ENCODE measurements around the gene EMILIN1. TPM values are rescaled to one million over a fixed set of nuclear protein-coding genes. Genes with fewer than 3 reads are reported as not detected.

EMILIN1 gene
- total RNA-seq, 1 donor = 137 TPM

DNA sequence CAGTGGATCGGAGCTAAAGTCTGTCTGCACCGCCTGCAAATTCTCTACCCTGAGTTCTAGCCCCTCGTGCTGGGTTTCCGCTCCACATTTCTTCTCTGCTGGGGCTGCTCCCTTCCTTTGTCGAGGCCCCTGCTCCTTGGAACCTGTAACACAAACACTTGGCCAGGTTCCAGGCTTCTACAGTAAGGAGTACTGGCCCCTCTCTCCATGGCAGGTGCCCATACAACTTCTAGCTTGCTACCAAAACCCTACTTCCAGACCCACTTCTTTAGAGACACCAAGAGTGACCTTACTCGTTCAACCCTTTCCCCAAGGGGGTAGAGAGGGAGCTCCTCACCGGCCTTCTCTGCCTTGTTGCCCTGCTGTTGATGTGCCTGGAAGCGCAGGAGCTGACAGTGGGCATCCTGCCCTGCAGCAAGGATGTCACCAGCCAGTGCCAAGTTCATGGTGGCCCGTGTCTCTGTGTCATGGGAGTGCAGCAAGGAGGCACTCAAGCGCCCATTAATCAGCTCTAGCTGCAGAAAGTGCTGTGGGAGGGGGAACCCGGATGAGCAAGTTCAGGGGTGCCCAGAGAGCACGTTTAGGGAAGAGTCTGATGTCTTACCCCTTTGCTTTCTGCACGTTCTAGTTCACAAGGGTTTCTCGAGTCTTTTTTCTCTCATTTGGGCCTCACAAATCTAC, 54.9 kb downstream of the EMILIN1 start:
- peaks cover 32% of the 10 kb centered on the region for H3K36me3 ChIP-seq (ENCODE audit: insufficient read depth, low read length)
- no peak overlapping the region for H2AFZ ChIP-seq (ENCODE audit: low read length)
- H3K27ac ChIP-seq (ENCODE audit: low read depth, low read length) = peak overlapping the region; percentile 11
- no peak for TF ChIP-seq CTCF (IDR thresholded peaks at IDR 0.05; ENCODE audit: extremely low read depth, low read depth, low read length)
- no peaks in the 10 kb centered on the region for H3K27me3 ChIP-seq (ENCODE audit: insufficient read depth, low read length)
- no peak for DNase-seq (ENCODE audit: insufficient read length, low spot score, missing footprints)
- peaks cover 22% of the 10 kb centered on the region for H3K79me2 ChIP-seq (ENCODE audit: insufficient read depth, low read length)
- peak overlapping the region; percentile 88 for H3K4me2 ChIP-seq (ENCODE audit: insufficient read depth, low read length)
- H3K4me3 ChIP-seq (ENCODE audit: insufficient read depth, low read length) = peak overlapping the region; percentile 99
- H4K20me1 ChIP-seq (ENCODE audit: insufficient read depth, low read length) = peaks cover 26% of the 10 kb centered on the region
- peaks cover 8% of the 10 kb centered on the region for H3K4me1 ChIP-seq (ENCODE audit: insufficient read depth, low read length)
- no peaks in the 10 kb centered on the region for H3K9me3 ChIP-seq (ENCODE audit: low read depth, low read length)

DNA sequence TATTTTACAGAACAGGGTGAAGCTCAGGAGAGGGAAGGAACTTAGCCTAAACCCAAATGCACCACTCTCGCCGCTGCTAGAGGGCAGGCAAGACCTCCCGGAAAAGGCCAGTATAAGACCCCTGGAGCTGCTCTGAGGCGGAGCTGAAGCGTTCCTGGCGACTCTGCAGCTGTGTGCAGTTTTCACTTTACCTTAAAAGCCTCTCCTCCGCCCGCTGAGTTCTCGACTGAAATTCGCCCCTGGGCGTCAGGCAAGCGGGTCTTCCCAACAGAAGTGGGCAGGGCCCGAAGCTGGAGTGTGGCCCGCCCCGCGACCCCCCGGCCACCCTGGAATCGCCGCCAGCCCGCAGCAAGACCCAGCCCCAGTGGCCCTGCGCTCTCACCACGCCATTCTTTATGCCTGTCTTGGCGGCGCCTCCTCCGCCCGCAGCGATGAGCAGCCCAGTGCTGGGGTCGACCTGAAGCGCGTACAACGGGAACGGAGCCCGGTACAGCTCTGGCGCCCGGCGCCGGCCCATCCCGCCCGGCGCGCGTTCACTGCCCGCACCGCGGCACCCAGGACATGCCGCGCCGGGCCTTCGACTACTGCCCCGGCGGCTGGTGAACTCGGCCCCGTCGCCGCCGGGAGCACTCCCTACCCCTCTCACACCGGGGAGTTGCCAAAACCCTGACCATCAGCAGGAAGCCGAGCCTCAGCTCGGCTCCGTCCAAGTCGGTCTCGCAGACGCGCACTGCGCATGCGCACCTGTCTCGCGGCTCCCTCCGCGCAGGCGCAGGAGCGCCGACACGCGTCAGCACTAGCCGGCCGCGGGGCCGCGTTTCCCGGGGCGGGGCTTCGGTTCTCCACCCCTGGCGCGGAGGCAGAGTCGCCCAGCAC, 55.7 kb downstream of the EMILIN1 start, which contains the start of gene PREB:
PREB (minus strand) TSS at position 732 of the 876 bp plus-strand sequence; CDS start at position 517, 215 bp downstream.
- peaks cover 26% of the 10 kb centered on the region for H4K20me1 ChIP-seq (ENCODE audit: insufficient read depth, low read length)
- peak within 1 kb of the TSS; percentile 88 for H3K4me2 ChIP-seq (ENCODE audit: insufficient read depth, low read length)
- H3K4me1 ChIP-seq (ENCODE audit: insufficient read depth, low read length) = peaks cover 8% of the 10 kb centered on the region
- H3K9me3 ChIP-seq (ENCODE audit: low read depth, low read length) = no peaks in the 10 kb centered on the region
- H3K4me3 ChIP-seq (ENCODE audit: insufficient read depth, low read length) = peak within 1 kb of the TSS; percentile 99
- H2AFZ ChIP-seq (ENCODE audit: low read length) = peak within 1 kb of the TSS; percentile 89
- DNase-seq (ENCODE audit: insufficient read length, low spot score, missing footprints) = peak; percentile 100
- H3K36me3 ChIP-seq (ENCODE audit: insufficient read depth, low read length) = peaks cover 32% of the 10 kb centered on the region
- H3K27ac ChIP-seq (ENCODE audit: low read depth, low read length) = peak within 1 kb of the TSS; percentile 80
- peaks cover under 1% of the 10 kb centered on the region for H3K27me3 ChIP-seq (ENCODE audit: insufficient read depth, low read length)
- TF ChIP-seq CTCF (IDR thresholded peaks at IDR 0.05; ENCODE audit: extremely low read depth, low read depth, low read length) = peak; percentile 50
- peaks cover 22% of the 10 kb centered on the region for H3K79me2 ChIP-seq (ENCODE audit: insufficient read depth, low read length)

- H3K4me1 ChIP-seq (ENCODE audit: insufficient read depth, low read length) = peaks cover 8% of the 10 kb centered on the region
- no peak for TF ChIP-seq CTCF (IDR thresholded peaks at IDR 0.05; ENCODE audit: extremely low read depth, low read depth, low read length)
- peak overlapping the region; percentile 73 for H3K4me2 ChIP-seq (ENCODE audit: insufficient read depth, low read length)
- no peak overlapping the region for H3K27ac ChIP-seq (ENCODE audit: low read depth, low read length)
- peaks cover 22% of the 10 kb centered on the region for H3K79me2 ChIP-seq (ENCODE audit: insufficient read depth, low read length)
- H2AFZ ChIP-seq (ENCODE audit: low read length) = peak overlapping the region; percentile 88
- no peaks in the 10 kb centered on the region for H3K9me3 ChIP-seq (ENCODE audit: low read depth, low read length)
- peaks cover 8% of the 10 kb centered on the region for H3K27me3 ChIP-seq (ENCODE audit: insufficient read depth, low read length)
- peaks cover 26% of the 10 kb centered on the region for H4K20me1 ChIP-seq (ENCODE audit: insufficient read depth, low read length)
- peaks cover 25% of the 10 kb centered on the region for H3K36me3 ChIP-seq (ENCODE audit: insufficient read depth, low read length)
- no peak for DNase-seq (ENCODE audit: insufficient read length, low spot score, missing footprints)
- peak overlapping the region; percentile 99 for H3K4me3 ChIP-seq (ENCODE audit: insufficient read depth, low read length)
Observed at GRCh38 chr2:27134781-27135477, 56.5 kb downstream of the EMILIN1 start.

Measured in osteoblast (primary cell).